GM21576 (cell line): ENCODE data around the gene GSTM5.
"Not testable (repeated sequence)": the region's sequence is repeated elsewhere in the genome, so short reads cannot be mapped to it uniquely, and the experiment has no call there.

Source experiments
- ATAC-seq: cut with Tn5 transposase; IDR thresholded peaks from one replicate; pipeline ENCODE4 v1.9.1; 2021; ENCODE audit warnings: mild to moderate bottlenecking, moderate library complexity; ENCODE audit not compliant: unreplicated experiment

The GSTM5 gene

GRCh38 chr1:109711593-109712320, at the start of gene GSTM5:
GSTM5 (plus strand) TSS chr1:109712251; CDS start chr1:109712313, 62 bp downstream.
- ATAC-seq: not testable (repeated sequence)

- ATAC-seq: no peak
Observed at GRCh38 chr1:109664671-109665070, 47.4 kb upstream of the GSTM5 start.

GRCh38 chr1:109667452-109668122, 44.5 kb upstream of the GSTM5 start, which contains the start of gene GSTM2:
GSTM2 (plus strand) TSS chr1:109668057; CDS start chr1:109668116, 59 bp downstream.
- peak; percentile 87 for ATAC-seq

GRCh38 chr1:109668123-109668775, 43.8 kb upstream of the GSTM5 start:
- no peak for ATAC-seq

- ATAC-seq: no peak
Observed at GRCh38 chr1:109669246-109669948, 42.7 kb upstream of the GSTM5 start.

GRCh38 chr1:109669949-109670302, 42.1 kb upstream of the GSTM5 start:
- ATAC-seq: not testable (repeated sequence)

GRCh38 chr1:109671067-109671466, 41.0 kb upstream of the GSTM5 start:
- ATAC-seq: no peak

GRCh38 chr1:109673861-109674260, 38.2 kb upstream of the GSTM5 start:
- ATAC-seq: not testable (repeated sequence)

- not testable (repeated sequence) for ATAC-seq
Observed at GRCh38 chr1:109676683-109677381, 35.2 kb upstream of the GSTM5 start.

GRCh38 chr1:109677459-109677858, 34.6 kb upstream of the GSTM5 start:
- ATAC-seq: no peak

GRCh38 chr1:109678637-109679036, 33.4 kb upstream of the GSTM5 start:
- ATAC-seq: not testable (repeated sequence)

- not testable (repeated sequence) for ATAC-seq
Observed at GRCh38 chr1:109684777-109685176, 27.3 kb upstream of the GSTM5 start.

GRCh38 chr1:109685399-109685798, 26.7 kb upstream of the GSTM5 start:
- not testable (repeated sequence) for ATAC-seq

GRCh38 chr1:109685890-109686289, 26.2 kb upstream of the GSTM5 start:
- not testable (repeated sequence) for ATAC-seq

- not testable (repeated sequence) for ATAC-seq
Observed at GRCh38 chr1:109687109-109687508, 24.9 kb upstream of the GSTM5 start.

- peak; percentile 97 for ATAC-seq
Observed at GRCh38 chr1:109687641-109688499, 24.2 kb upstream of the GSTM5 start, which contains the start of gene GSTM1. GSTM1 (plus strand) TSS chr1:109687817; CDS start chr1:109687874, 57 bp downstream.

- ATAC-seq: no peak
Observed at GRCh38 chr1:109689844-109690405, 22.1 kb upstream of the GSTM5 start.

GRCh38 chr1:109691759-109692158, 20.3 kb upstream of the GSTM5 start:
- no peak for ATAC-seq

GRCh38 chr1:109694400-109694799, 17.7 kb upstream of the GSTM5 start:
- not testable (repeated sequence) for ATAC-seq
